HS-27A (cell line): Measurements from ENCODE around the gene TTC12.

Experiments used
- DNase-seq: peaks from one replicate; pipeline ENCODE4 v3.0.0-alpha.2; 2012; ENCODE audit warnings: low read depth, missing footprints

The TTC12 gene

GRCh38 chr11:113331441-113331840 lies 17.1 kb downstream of the TTC12 start:
- DNase-seq = no peak

GRCh38 chr11:113332023-113332422 lies 17.6 kb downstream of the TTC12 start:
- DNase-seq = no peak

GRCh38 chr11:113332638-113333329 lies 18.4 kb downstream of the TTC12 start:
- DNase-seq = no peak

GRCh38 chr11:113334183-113334582 lies 19.8 kb downstream of the TTC12 start:
- no peak for DNase-seq

GRCh38 chr11:113338730-113339129 lies 24.3 kb downstream of the TTC12 start:
- no peak for DNase-seq

- no peak for DNase-seq
These were observed 25.7 kb downstream of the TTC12 start for GRCh38 chr11:113339929-113340589.

GRCh38 chr11:113341388-113342165 lies 27.2 kb downstream of the TTC12 start:
- no peak for DNase-seq

GRCh38 chr11:113345978-113346377 lies 31.6 kb downstream of the TTC12 start:
- DNase-seq = no peak

GRCh38 chr11:113349528-113349927 lies 35.1 kb downstream of the TTC12 start:
- no peak for DNase-seq

- no peak for DNase-seq
These were observed 36.1 kb downstream of the TTC12 start for GRCh38 chr11:113350336-113351067.

- no peak for DNase-seq
These were observed 36.7 kb downstream of the TTC12 start for GRCh38 chr11:113351068-113351450.

- no peak for DNase-seq
These were observed 37.1 kb downstream of the TTC12 start for GRCh38 chr11:113351480-113351879.

GRCh38 chr11:113356203-113356602 lies 41.8 kb downstream of the TTC12 start:
- DNase-seq = no peak

GRCh38 chr11:113363406-113363805 lies 49.0 kb downstream of the TTC12 start:
- no peak for DNase-seq

- DNase-seq = no peak
These were observed 49.7 kb downstream of the TTC12 start for GRCh38 chr11:113363996-113364641.

- DNase-seq = no peak
These were observed 51.5 kb downstream of the TTC12 start for GRCh38 chr11:113365895-113366294.

- DNase-seq = no peak
These were observed 55.0 kb downstream of the TTC12 start for GRCh38 chr11:113369411-113369810.

- DNase-seq = no peak
These were observed 56.3 kb downstream of the TTC12 start for GRCh38 chr11:113370634-113371033.

- DNase-seq = no peak
These were observed 57.9 kb downstream of the TTC12 start for GRCh38 chr11:113372309-113372708.

GRCh38 chr11:113373306-113373705 lies 58.9 kb downstream of the TTC12 start:
- DNase-seq = peak; percentile 7

- DNase-seq = no peak
These were observed 59.7 kb downstream of the TTC12 start for GRCh38 chr11:113373981-113374560.
